SK-N-SH (cell line): ENCODE measurements around the gene RAD23A. TPM values are rescaled to one million over a fixed set of nuclear protein-coding genes. Genes with fewer than 3 reads are reported as not detected.

Experiments
- CTCF ChIA-PET: fragments of 300-600, 350-600 bp; formaldehyde crosslinking; extraction: SDS; loops from one replicate; lab custom pipeline; 2021; lab: Yijun Ruan, JAX
- POLR2A ChIA-PET: fragments of 350-600 bp; sonication (Branson Sonifier 250); formaldehyde crosslinking; extraction: SDS; loops from one replicate; lab custom pipeline; 2020; ENCODE audit warnings: antibody characterized with exemption, inconsistent platforms; lab: Yijun Ruan, JAX
- DNase-seq: peaks from one replicate; pipeline ENCODE4 v3.0.0; 2012
- H2AFZ ChIP-seq: fragments of 200-600 bp; sonication (generic); 2 replicates; pipeline ENCODE4 v1.8.1; 2016; ENCODE audit warnings: antibody characterized with exemption, mild to moderate bottlenecking, low read depth
- H3F3A ChIP-seq: fragments of 200-600 bp; sonication (generic); replicated peaks from 2 replicates; pipeline ENCODE3; 2016; ENCODE audit warnings: antibody characterized with exemption, mild to moderate bottlenecking; ENCODE audit not compliant: insufficient read depth
- H3K27ac ChIP-seq, 2 experiments: fragments of 200-500 bp in 1 of 2; fragments of 200-600 bp in 1 of 2; sonication (Bioruptor generic) in 1 of 2; sonication (generic), shearing (Covaris generic) in 1 of 2; 2 replicates each; pipeline versions ENCODE4 v1.5.1 to v1.6.1; 2014 to 2016; ENCODE audit warnings: low read depth in 2 of 2, inconsistent platforms in 1 of 2, low read length in 1 of 2, mild to moderate bottlenecking in 1 of 2, mixed read lengths in 1 of 2
- H3K27me3 ChIP-seq: fragments of 200-600 bp; sonication (generic), shearing (Covaris generic); 2 replicates; pipeline ENCODE4 v1.6.1; 2016; ENCODE audit warnings: mixed run types; ENCODE audit not compliant: insufficient read depth
- H3K36me3 ChIP-seq, 2 experiments: fragments of 200-500 bp in 1 of 2; fragments of 200-600 bp in 1 of 2; sonication (Bioruptor generic) in 1 of 2; sonication (generic) in 1 of 2; replicated peaks in 1 of 2; 2 replicates each; pipeline versions ENCODE3 to v1.5.1; 2014 to 2016; ENCODE audit warnings: low read length in 1 of 2, mild to moderate bottlenecking in 1 of 2; ENCODE audit not compliant: insufficient read depth in 2 of 2, control insufficient read depth in 1 of 2
- H3K4me1 ChIP-seq, 2 experiments: fragments of 200-500 bp in 1 of 2; fragments of 200-600 bp in 1 of 2; sonication (Bioruptor generic) in 1 of 2; sonication (generic), shearing (Covaris generic) in 1 of 2; 2 replicates each; pipeline versions ENCODE4 v1.5.1 to v1.6.1; 2014 to 2016; ENCODE audit warnings: low read depth in 1 of 2, low read length in 1 of 2, mixed run types in 1 of 2; ENCODE audit not compliant: insufficient read depth in 2 of 2, control insufficient read depth in 1 of 2
- H3K4me2 ChIP-seq: fragments of 200-600 bp; sonication (generic), shearing (Covaris generic); 2 replicates; pipeline ENCODE4 v1.6.1; 2017; ENCODE audit warnings: mixed run types
- H3K4me3 ChIP-seq, 2 experiments: fragments of 200-500 bp in 1 of 2; fragments of 200-600 bp in 1 of 2; sonication (Bioruptor generic) in 1 of 2; sonication (generic), shearing (Covaris generic) in 1 of 2; 2 replicates each; pipeline versions ENCODE4 v1.5.1 to v1.8.1; 2014 to 2016; ENCODE audit warnings: low read depth in 2 of 2, inconsistent platforms in 1 of 2, low read length in 1 of 2, mild to moderate bottlenecking in 1 of 2, mixed read lengths in 1 of 2, moderate library complexity in 1 of 2
- H3K79me2 ChIP-seq: fragments of 200-600 bp; sonication (generic); 2 replicates; pipeline ENCODE4 v1.8.1; 2017; ENCODE audit warnings: mild to moderate bottlenecking; ENCODE audit not compliant: insufficient read depth
- H3K9ac ChIP-seq: fragments of 200-600 bp; sonication (generic); 2 replicates; pipeline ENCODE4 v1.6.1; 2017; ENCODE audit warnings: mixed run types
- H3K9me2 ChIP-seq: fragments of 200-600 bp; sonication (generic); 2 replicates; pipeline ENCODE4 v1.6.1; 2017; ENCODE audit warnings: mixed run types
- H3K9me3 ChIP-seq: fragments of 200-600 bp; sonication (generic); 2 replicates; pipeline ENCODE4 v1.6.1; 2017; ENCODE audit warnings: mixed run types, mild to moderate bottlenecking, moderate library complexity
- H4K20me1 ChIP-seq: fragments of 200-600 bp; sonication (generic); 2 replicates; pipeline ENCODE4 v1.6.1; 2017; ENCODE audit warnings: mild to moderate bottlenecking, mixed run types; ENCODE audit not compliant: insufficient read depth
- CTCF ChIP-seq: fragments of 200-600 bp; sonication (generic); IDR thresholded peaks from 2 replicates; pipeline ENCODE4 v1.6.1; 2017; ENCODE audit warnings: antibody characterized with exemption, mild to moderate bottlenecking, moderate library complexity
- EP300 ChIP-seq, 2 experiments: IDR thresholded peaks; 2 replicates each; pipeline versions ENCODE4 v1.4.0 to v1.6.1; 2012; ENCODE audit warnings: borderline replicate concordance in 1 of 2, low read depth in 1 of 2, low read length in 1 of 2
- EZH2phosphoT487 ChIP-seq: fragments of 200-600 bp; sonication (generic); IDR thresholded peaks from 2 replicates; pipeline ENCODE4 v1.6.1; 2017; ENCODE audit warnings: low read depth, mixed run types, mild to moderate bottlenecking, antibody characterized with exemption, moderate library complexity, borderline replicate concordance
- FOXM1 ChIP-seq: IDR thresholded peaks from 2 replicates; pipeline ENCODE4 v1.4.0; 2012; ENCODE audit warnings: low read depth, mild to moderate bottlenecking
- GATA2 ChIP-seq: sonication (generic); formaldehyde crosslinking; IDR thresholded peaks from 2 replicates; pipeline ENCODE4 v1.5.0; 2020; ENCODE audit warnings: mild to moderate bottlenecking, missing genetic modification reagents
- IRF3 ChIP-seq: fragments of 150-350 bp; IDR thresholded peaks from 2 replicates; pipeline ENCODE4 v1.6.1; 2016; ENCODE audit warnings: mild to moderate bottlenecking, low read depth, low read length
- JUND ChIP-seq: IDR thresholded peaks from 2 replicates; pipeline ENCODE4 v1.4.0; 2012
- NRF1 ChIP-seq: IDR thresholded peaks from 2 replicates; pipeline ENCODE4 v1.6.1; 2012; ENCODE audit warnings: low read depth, mild to moderate bottlenecking, low read length
- RAD21 ChIP-seq: IDR thresholded peaks from 2 replicates; pipeline ENCODE4 v1.6.1; 2012; ENCODE audit warnings: mild to moderate bottlenecking, low read length
- RCOR1 ChIP-seq: fragments of 150-350 bp; IDR thresholded peaks from 2 replicates; pipeline ENCODE4 v1.6.1; 2017; ENCODE audit warnings: antibody characterized with exemption, low read length
- RFX5 ChIP-seq: IDR thresholded peaks from 2 replicates; pipeline ENCODE4 v1.6.1; 2012; ENCODE audit warnings: mild to moderate bottlenecking, improper control_type of control experiment, low read length
- SIN3A ChIP-seq: IDR thresholded peaks from 2 replicates; pipeline ENCODE4 v1.6.1; 2012; ENCODE audit warnings: low read depth, mild to moderate bottlenecking, low read length, moderate library complexity, borderline replicate concordance
- SMC3 ChIP-seq: IDR thresholded peaks from 2 replicates; pipeline ENCODE4 v1.6.1; 2012; ENCODE audit warnings: low read depth, low read length, improper control_type of control experiment
- TAF1 ChIP-seq: IDR thresholded peaks from 2 replicates; pipeline ENCODE4 v1.6.1; 2012; ENCODE audit warnings: low read depth, mild to moderate bottlenecking, low read length, moderate library complexity, borderline replicate concordance
- TEAD4 ChIP-seq: IDR thresholded peaks from 2 replicates; pipeline ENCODE4 v1.4.0; 2012; ENCODE audit warnings: mild to moderate bottlenecking, borderline replicate concordance; ENCODE audit not compliant: insufficient read depth
- YY1 ChIP-seq: IDR thresholded peaks from 2 replicates; pipeline ENCODE4 v1.4.0; 2012; ENCODE audit warnings: low read depth, mild to moderate bottlenecking
- WGBS: methylation state at CpG from one replicate; pipeline ENCODE4 v1.1.6; 2017; ENCODE audit warnings: low lambda C conversion rate; 5-methylcytosine and 5-hydroxymethylcytosine counted together
- polyA plus RNA-seq, 3 experiments: library from polyadenylated mRNA; depleted of rRNA; stranded (reverse); fragments of >200 nt; gene quantifications; 2 replicates each; pipeline ENCODE4 v1.2.3, GENCODE V29; 2012
- TF ChIP-seq, protein P1 (sequence below): IDR thresholded peaks from 2 replicates; pipeline ENCODE4; 2012

The RAD23A gene
- polyA plus RNA-seq, 1 of the 3 experiments (the other 2 are of a cell fraction) = 116 TPM

DNA sequence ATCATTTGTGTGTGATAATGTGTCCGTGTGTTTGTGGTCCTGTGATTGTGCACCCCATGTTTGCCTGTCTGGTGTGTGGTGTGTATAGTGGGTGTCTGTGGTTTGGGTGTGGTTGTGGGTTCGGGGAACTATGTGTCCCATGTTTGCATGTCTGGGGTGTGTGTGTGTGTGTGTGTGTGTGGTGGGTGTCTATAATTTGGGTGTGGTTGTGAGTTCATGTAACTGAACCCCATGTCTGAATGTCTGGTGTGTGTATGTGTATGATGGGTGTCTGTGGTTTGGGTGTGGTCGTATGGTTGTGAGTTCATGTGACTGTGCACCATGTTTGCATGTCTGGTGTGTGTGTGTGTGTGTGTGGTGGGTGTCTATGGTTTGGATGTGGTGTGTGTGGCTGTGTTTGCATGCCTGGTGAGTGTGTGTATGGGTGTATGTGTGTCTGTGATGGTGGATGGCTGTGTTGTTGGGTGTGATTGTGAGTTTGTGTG is 38.5 kb downstream of the RAD23A start:
- WGBS = 65% methylated on average over 3 of the region's 3 CpGs
- CTCF ChIA-PET = interaction anchor here (0.6 to 24.6 kb wide), 22 partner anchors 7 to 179 kb away, joined by 3 to 603 read pairs (median 8); partner anchors contain the start of gene NFIX
- TF ChIP-seq YY1 = no peak
- TF ChIP-seq EP300 (IDR thresholded peaks at IDR 0.05; ENCODE audit: borderline replicate concordance in 1 of 2, low read depth in 1 of 2, low read length in 1 of 2) = no peak
- TF ChIP-seq SIN3A = no peak; the same call in 1 of the 2 replicates
- TF ChIP-seq RFX5 = no peak
- TF ChIP-seq EZH2phosphoT487 = no peak
- no peak for TF ChIP-seq CTCF
- no peak for TF ChIP-seq RCOR1
- TF ChIP-seq SMC3 = no peak
- no peak for TF ChIP-seq TAF1
- TF ChIP-seq TEAD4 = no peak
- no peak for TF ChIP-seq JUND
- TF ChIP-seq, protein P1, sequence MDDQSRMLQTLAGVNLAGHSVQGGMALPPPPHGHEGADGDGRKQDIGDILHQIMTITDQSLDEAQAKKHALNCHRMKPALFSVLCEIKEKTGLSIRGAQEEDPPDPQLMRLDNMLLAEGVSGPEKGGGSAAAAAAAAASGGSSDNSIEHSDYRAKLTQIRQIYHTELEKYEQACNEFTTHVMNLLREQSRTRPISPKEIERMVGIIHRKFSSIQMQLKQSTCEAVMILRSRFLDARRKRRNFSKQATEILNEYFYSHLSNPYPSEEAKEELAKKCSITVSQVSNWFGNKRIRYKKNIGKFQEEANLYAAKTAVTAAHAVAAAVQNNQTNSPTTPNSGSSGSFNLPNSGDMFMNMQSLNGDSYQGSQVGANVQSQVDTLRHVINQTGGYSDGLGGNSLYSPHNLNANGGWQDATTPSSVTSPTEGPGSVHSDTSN = no peak
- POLR2A ChIA-PET = interaction anchor here (1.0 kb wide), 1 partner anchor 77 kb away, joined by 6 read pairs; no protein-coding TSS in a partner anchor
- Histone ChIP-seq H3K36me3 (no peaks in the 10 kb centered on the region), H2AFZ (no peak overlapping the region), H3K4me2 (no peak overlapping the region), H3K9ac (no peak overlapping the region), H3K27ac (no peak overlapping the region), H3K27me3 (no peaks in the 10 kb centered on the region), H4K20me1 (no peaks in the 10 kb centered on the region), H3K79me2 (no peaks in the 10 kb centered on the region), H3K9me3 (no peaks in the 10 kb centered on the region), H3K4me1 (peaks cover 0 to 8% of the 10 kb centered on the region in 2 experiments; a peak in 1 of 4 replicates), H3K4me3 (no peak overlapping the region), H3K9me2 (no peaks in the 10 kb centered on the region), H3F3A (no peaks in the 10 kb centered on the region)
- DNase-seq = no peak

DNA sequence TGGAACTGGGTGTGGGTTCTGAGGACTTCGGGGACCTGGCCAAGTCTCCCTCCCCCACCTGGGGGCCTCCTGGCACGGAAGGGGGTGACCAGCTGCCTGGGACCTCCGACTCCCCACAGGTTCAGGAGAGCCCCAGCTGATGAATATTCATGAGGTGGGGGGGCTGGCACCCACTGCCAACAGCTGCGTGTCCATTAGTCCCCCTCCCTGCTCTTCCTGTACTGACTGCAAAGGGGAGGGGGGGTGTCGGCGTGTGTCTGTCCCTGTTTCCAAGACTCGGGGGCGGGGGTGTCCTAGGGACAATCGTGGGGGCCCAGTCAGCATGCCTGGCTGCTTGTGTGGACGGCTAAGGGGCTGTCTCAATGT is 39.0 kb downstream of the RAD23A start:
- H3K9me3 ChIP-seq = no peaks in the 10 kb centered on the region
- no peaks in the 10 kb centered on the region for H3K9me2 ChIP-seq
- H3K4me3 ChIP-seq = no peak overlapping the region
- H2AFZ ChIP-seq = no peak overlapping the region
- no peak for DNase-seq
- H3K27ac ChIP-seq = no peak overlapping the region
- WGBS = 74% methylated on average over 8 of the region's 10 CpGs
- TF ChIP-seq NRF1 (no peak), IRF3 (no peak), RCOR1 (no peak), RFX5 (no peak), RAD21 (no peak), GATA2 (CRISPR knock-in tag) (no peak), EP300 (IDR thresholded peaks at IDR 0.05; ENCODE audit: borderline replicate concordance in 1 of 2, low read depth in 1 of 2, low read length in 1 of 2) (no peak), EZH2phosphoT487 (no peak), FOXM1 (no peak), CTCF (no peak), TEAD4 (no peak)
- TF ChIP-seq, protein P1 = no peak
- ChIA-PET CTCF (interaction anchor here (0.9 to 24.6 kb wide), 14 partner anchors 8 to 278 kb away, joined by 3 to 603 read pairs (median 6); no protein-coding TSS in a partner anchor), POLR2A (interaction anchor here (1.0 kb wide), 1 partner anchor 79 kb away, joined by 3 read pairs; no protein-coding TSS in a partner anchor)
- H3K27me3 ChIP-seq = no peaks in the 10 kb centered on the region
- H3K9ac ChIP-seq = no peak overlapping the region
- H4K20me1 ChIP-seq = no peaks in the 10 kb centered on the region
- H3K36me3 ChIP-seq = no peaks in the 10 kb centered on the region
- H3K79me2 ChIP-seq = no peaks in the 10 kb centered on the region
- H3F3A ChIP-seq = no peaks in the 10 kb centered on the region
- peaks cover 0 to 8% of the 10 kb centered on the region in 2 experiments; a peak in 1 of 4 replicates for H3K4me1 ChIP-seq
- H3K4me2 ChIP-seq = no peak overlapping the region
